Right atrium auricular region (tissue), 2 donors: Measurements from ENCODE around the gene CCDC32. TPM values are rescaled to one million over a fixed set of nuclear protein-coding genes. Genes with fewer than 3 reads are reported as not detected.

Experiments
- DNase-seq: peaks from one replicate; pipeline ENCODE4 v3.0.0-alpha.2; 2019; ENCODE audit warnings: low spot score
- H3K27ac ChIP-seq, 2 donors: fragments of 200-600 bp; sonication (generic); 1 replicate in 1 of 2; 2 replicates in 1 of 2; pipeline ENCODE4 v1.5.1; 2016 to 2019
- H3K27me3 ChIP-seq, 2 donors: fragments of 200-600 bp; sonication (generic); one replicate each; pipeline versions ENCODE4 v1.5.1 to v1.6.0; 2017 to 2019
- H3K36me3 ChIP-seq: fragments of 200-600 bp; sonication (generic); one replicate; pipeline ENCODE4 v1.5.1; 2016
- H3K4me1 ChIP-seq, 2 donors: fragments of 200-600 bp; sonication (generic); one replicate each; pipeline versions ENCODE4 v1.5.1 to v1.6.0; 2017 to 2019
- H3K4me3 ChIP-seq, 2 donors: fragments of 200-600 bp; sonication (generic); 1 replicate in 1 of 2; 2 replicates in 1 of 2; pipeline ENCODE4 v1.5.1; 2017 to 2019; ENCODE audit warnings: mild to moderate bottlenecking in 1 of 2, moderate library complexity in 1 of 2
- H3K9me3 ChIP-seq, 2 donors: fragments of 200-600 bp; sonication (generic); one replicate each; pipeline ENCODE4 v1.5.1; 2019
- CTCF ChIP-seq, 2 donors: fragments of 200-600 bp; sonication (generic); IDR thresholded peaks; one replicate each; pipeline ENCODE4 v1.5.1; 2019; ENCODE audit warnings: antibody characterized with exemption in 2 of 2
- total RNA-seq, 2 donors: library from RNA; depleted of rRNA; stranded (reverse); fragments of >200 nt; gene quantifications; one replicate each; pipeline ENCODE4 v1.1.0, GENCODE V29; 2016

The CCDC32 gene
- 10 to 100 TPM; 18.7 to 30.2 TPM for total RNA-seq

GRCh38 chr15:40564591-40565332 is at the start of gene CCDC32:
CCDC32 (minus strand) TSS chr15:40565042; CDS start chr15:40563015, 2,027 bp downstream.
- peaks cover 0 to 36% of the 10 kb centered on the region in 2 donors for H3K4me1 ChIP-seq
- no peaks in the 10 kb centered on the region for H3K27me3 ChIP-seq
- peaks cover 4% of the 10 kb centered on the region for H3K36me3 ChIP-seq
- peak; percentile 99 for DNase-seq
- TF ChIP-seq CTCF (IDR thresholded peaks at IDR 0.05) = no peak
- H3K4me3 ChIP-seq = peak within 1 kb of the TSS; percentile 64 to 83
- peak within 1 kb of the TSS; percentile 89 to 96 for H3K27ac ChIP-seq
- H3K9me3 ChIP-seq = no peaks in the 10 kb centered on the region

- no peak for DNase-seq
- H3K4me3 ChIP-seq = no peak overlapping the region
- TF ChIP-seq CTCF (IDR thresholded peaks at IDR 0.05) = no peak
- H3K27me3 ChIP-seq = no peaks in the 10 kb centered on the region
- no peaks in the 10 kb centered on the region for H3K36me3 ChIP-seq
- no peaks in the 10 kb centered on the region for H3K4me1 ChIP-seq
- no peaks in the 10 kb centered on the region for H3K9me3 ChIP-seq
- no peak overlapping the region for H3K27ac ChIP-seq
Observed at GRCh38 chr15:40613080-40613479, 48.2 kb upstream of the CCDC32 start.

- Histone ChIP-seq H3K4me3 (no peak overlapping the region), H3K4me1 (no peaks in the 10 kb centered on the region), H3K27ac (no peak overlapping the region), H3K27me3 (no peaks in the 10 kb centered on the region), H3K9me3 (no peaks in the 10 kb centered on the region), H3K36me3 (no peaks in the 10 kb centered on the region)
- no peak for TF ChIP-seq CTCF (IDR thresholded peaks at IDR 0.05)
- DNase-seq = no peak
Observed at GRCh38 chr15:40603935-40604334, 39.1 kb upstream of the CCDC32 start.

GRCh38 chr15:40600956-40601355 is 36.1 kb upstream of the CCDC32 start:
- DNase-seq = no peak
- H3K36me3 ChIP-seq = no peaks in the 10 kb centered on the region
- H3K27me3 ChIP-seq = no peaks in the 10 kb centered on the region
- no peak for TF ChIP-seq CTCF (IDR thresholded peaks at IDR 0.05)
- H3K4me1 ChIP-seq = no peaks in the 10 kb centered on the region
- H3K9me3 ChIP-seq = no peaks in the 10 kb centered on the region
- no peak overlapping the region for H3K4me3 ChIP-seq
- H3K27ac ChIP-seq = no peak overlapping the region

- H3K9me3 ChIP-seq = no peaks in the 10 kb centered on the region
- DNase-seq = no peak
- TF ChIP-seq CTCF (IDR thresholded peaks at IDR 0.05) = no peak
- H3K27ac ChIP-seq = no peak overlapping the region
- H3K27me3 ChIP-seq = no peaks in the 10 kb centered on the region
- no peak overlapping the region for H3K4me3 ChIP-seq
- H3K4me1 ChIP-seq = peaks cover 0 to 7% of the 10 kb centered on the region in 2 donors
- no peaks in the 10 kb centered on the region for H3K36me3 ChIP-seq
Observed at GRCh38 chr15:40598672-40599071, 33.8 kb upstream of the CCDC32 start.

GRCh38 chr15:40598126-40598525 is 33.3 kb upstream of the CCDC32 start:
- no peak for DNase-seq
- no peaks in the 10 kb centered on the region for H3K9me3 ChIP-seq
- H3K4me3 ChIP-seq = no peak overlapping the region
- H3K27ac ChIP-seq = no peak overlapping the region
- H3K27me3 ChIP-seq = no peaks in the 10 kb centered on the region
- no peak for TF ChIP-seq CTCF (IDR thresholded peaks at IDR 0.05)
- no peaks in the 10 kb centered on the region for H3K36me3 ChIP-seq
- H3K4me1 ChIP-seq = peaks cover 0 to 10% of the 10 kb centered on the region in 2 donors
